Right lobe of liver (tissue), 6 donors: ENCODE results near the gene LASP1. TPM values are rescaled to one million over a fixed set of nuclear protein-coding genes. Genes with fewer than 3 reads are reported as not detected.

Source experiments
- ATAC-seq, 4 donors: fragments of 200-7000 bp; cut with Tn5 transposase; one replicate each; pipeline ENCODE4 v1.9.1; 2020; ENCODE audit warnings: mild to moderate bottlenecking in 4 of 4, moderate library complexity in 4 of 4
- DNase-seq, 3 donors: peaks; one replicate each; pipeline ENCODE4 v3.0.0-alpha.2; 2020
- H3K27ac ChIP-seq, 3 donors: fragments of 200-600 bp; one replicate each; pipeline ENCODE4 v1.8.0; 2022
- H3K27me3 ChIP-seq, 2 donors: fragments of 200-600 bp; one replicate each; pipeline ENCODE4 v1.8.0; 2022
- H3K36me3 ChIP-seq, 4 donors: fragments of 200-600 bp; sonication (generic) in 1 of 4; one replicate each; pipeline versions ENCODE4 v1.5.1 to v1.8.0; 2017 to 2022; ENCODE audit warnings: control low read depth in 1 of 4
- H3K4me1 ChIP-seq, 4 donors: fragments of 200-600 bp; sonication (generic) in 1 of 4; one replicate each; pipeline versions ENCODE4 v1.5.1 to v1.8.0; 2017 to 2022; ENCODE audit warnings: control low read depth in 1 of 4
- H3K4me3 ChIP-seq, 3 donors: fragments of 200-600 bp; one replicate each; pipeline ENCODE4 v1.8.0; 2022
- H3K9me3 ChIP-seq, 4 donors: fragments of 200-600 bp; sonication (generic) in 1 of 4; one replicate each; pipeline versions ENCODE4 v1.5.1 to v1.8.0; 2017 to 2022; ENCODE audit warnings: control low read depth in 1 of 4
- POLR2A ChIP-seq: fragments of 450-650 bp; IDR thresholded peaks from one replicate; pipeline ENCODE4 v1.6.1; 2017; ENCODE audit warnings: antibody characterized with exemption, mild to moderate bottlenecking
- WGBS: methylation state at CpG from one replicate; pipeline ENCODE4 v1.1.6; 2018; ENCODE audit warnings: low coverage, low lambda C conversion rate; ENCODE audit not compliant: insufficient coverage; ENCODE audit errors: missing lambda C conversion rate; 5-methylcytosine and 5-hydroxymethylcytosine counted together
- intact Hi-C, 2 donors: fragments of 100-400 bp; cut with DNase I; formaldehyde crosslinking; loops; one replicate each; pipeline versions ENCODE4 v1.11.2 to v1.14.1; 2022
- total RNA-seq, 6 experiments: library from RNA; depleted of rRNA in 2 of 6; stranded (reverse); fragments of >200 nt in 2 of 6; fragmentation: NEBNext Ultra II Directional in 3 of 6; extraction: Animal tissue kit (Norgen Biotek cat#: 25700) in 3 of 6; gene quantifications; one replicate each; pipeline versions ENCODE4 v1.1.0 to v1.2.4, GENCODE V29; 2016 to 2023
- TF ChIP-seq, protein P1 (sequence below), 4 donors: fragments of 200-600 bp in 3 of 4; fragments of 450-650 bp in 1 of 4; IDR thresholded peaks; one replicate each; pipeline versions ENCODE4 v1.5.1 to v1.8.0; 2016 to 2022; ENCODE audit warnings: antibody characterized with exemption in 4 of 4, mild to moderate bottlenecking in 2 of 4
- donor health status: DM: no; HTN: yes; CAD: no.
- donor health status: DM: no; HTN: no; CAD: no.
- donor health status: DM: no; HTN: no; CAD: no.
- donor health status: DM: no; HTN: yes; CAD: no.
- donor health status: DM: no; HTN: yes; CAD: no.

Gene LASP1
- total RNA-seq, 6 experiments from 2014 or later = 52.2 to 124 (median 84.8) TPM

DNA sequence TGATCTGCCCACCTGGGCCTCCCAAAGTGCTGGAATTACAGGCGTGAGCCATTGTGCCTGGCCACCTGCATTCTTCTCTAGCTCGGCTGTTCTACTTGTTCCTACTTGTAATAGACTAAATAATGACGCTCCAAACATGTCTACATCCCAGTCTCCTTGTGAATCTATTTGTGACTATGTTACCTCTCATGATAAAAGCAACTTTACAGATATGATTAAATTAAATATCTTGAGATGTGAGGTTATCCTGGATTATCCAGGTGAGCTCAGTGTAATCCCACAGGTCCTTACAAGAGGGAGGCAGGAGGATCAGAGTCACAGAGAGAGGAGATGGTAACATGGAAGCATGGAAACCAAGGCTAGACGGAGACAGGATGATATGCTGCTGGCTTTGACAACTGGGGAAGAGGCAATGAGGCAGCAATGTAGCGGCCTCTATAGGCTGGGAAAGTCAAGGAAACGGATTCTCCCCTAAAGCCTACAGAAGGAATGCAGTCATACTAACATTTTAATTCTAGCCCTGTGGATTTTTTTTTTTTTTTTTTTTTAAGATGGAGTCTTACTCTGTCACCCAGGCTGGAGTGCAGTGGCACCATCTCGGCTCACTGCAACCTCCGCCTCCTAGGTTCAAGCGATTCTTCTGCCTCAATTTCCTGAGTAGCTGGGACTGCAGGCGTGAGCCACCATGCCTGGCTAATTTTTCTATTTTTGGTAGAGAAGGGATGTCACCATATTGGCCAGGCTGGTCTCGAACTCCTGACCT lies 5.0 kb upstream of the LASP1 start:
- no peaks in the 10 kb centered on the region for H3K27me3 ChIP-seq
- H3K9me3 ChIP-seq = no peaks in the 10 kb centered on the region
- H3K4me3 ChIP-seq = no peak overlapping the region
- ATAC-seq = no peak
- no peak overlapping the region for H3K27ac ChIP-seq
- DNase-seq = peak in 1 of 3 donors; percentile 12
- no peaks in the 10 kb centered on the region for H3K36me3 ChIP-seq
- 59% methylated on average over 11 of the region's 11 CpGs for WGBS
- TF ChIP-seq, protein P1, sequence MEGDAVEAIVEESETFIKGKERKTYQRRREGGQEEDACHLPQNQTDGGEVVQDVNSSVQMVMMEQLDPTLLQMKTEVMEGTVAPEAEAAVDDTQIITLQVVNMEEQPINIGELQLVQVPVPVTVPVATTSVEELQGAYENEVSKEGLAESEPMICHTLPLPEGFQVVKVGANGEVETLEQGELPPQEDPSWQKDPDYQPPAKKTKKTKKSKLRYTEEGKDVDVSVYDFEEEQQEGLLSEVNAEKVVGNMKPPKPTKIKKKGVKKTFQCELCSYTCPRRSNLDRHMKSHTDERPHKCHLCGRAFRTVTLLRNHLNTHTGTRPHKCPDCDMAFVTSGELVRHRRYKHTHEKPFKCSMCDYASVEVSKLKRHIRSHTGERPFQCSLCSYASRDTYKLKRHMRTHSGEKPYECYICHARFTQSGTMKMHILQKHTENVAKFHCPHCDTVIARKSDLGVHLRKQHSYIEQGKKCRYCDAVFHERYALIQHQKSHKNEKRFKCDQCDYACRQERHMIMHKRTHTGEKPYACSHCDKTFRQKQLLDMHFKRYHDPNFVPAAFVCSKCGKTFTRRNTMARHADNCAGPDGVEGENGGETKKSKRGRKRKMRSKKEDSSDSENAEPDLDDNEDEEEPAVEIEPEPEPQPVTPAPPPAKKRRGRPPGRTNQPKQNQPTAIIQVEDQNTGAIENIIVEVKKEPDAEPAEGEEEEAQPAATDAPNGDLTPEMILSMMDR (IDR thresholded peaks at IDR 0.05) = peak in 1 of 4 donors; percentile 11
- no peak for TF ChIP-seq POLR2A
- H3K4me1 ChIP-seq = peaks cover 0 to 14% (median 5%) of the 10 kb centered on the region in 4 donors
- intact Hi-C loops = no loop called here

GRCh38 chr17:38867179-38867967 lies 2.5 kb upstream of the LASP1 start:
- TF ChIP-seq POLR2A = no peak
- TF ChIP-seq, protein P1 (IDR thresholded peaks at IDR 0.05) = peak in 3 of 4 donors; percentile 6 to 30 (median 29)
- WGBS = 43% methylated on average over 26 of the region's 31 CpGs
- Histone ChIP-seq H3K36me3 (no peaks in the 10 kb centered on the region), H3K9me3 (no peaks in the 10 kb centered on the region), H3K4me1 (peaks cover 0 to 18% (median 7%) of the 10 kb centered on the region in 4 donors), H3K4me3 (no peak overlapping the region), H3K27me3 (no peaks in the 10 kb centered on the region), H3K27ac (peak overlapping the region; percentile 82 to 96 (median 93))
- DNase-seq (peak; percentile 9 to 73 (median 47)), ATAC-seq (no peak)
- intact Hi-C loops = no loop called here

DNA sequence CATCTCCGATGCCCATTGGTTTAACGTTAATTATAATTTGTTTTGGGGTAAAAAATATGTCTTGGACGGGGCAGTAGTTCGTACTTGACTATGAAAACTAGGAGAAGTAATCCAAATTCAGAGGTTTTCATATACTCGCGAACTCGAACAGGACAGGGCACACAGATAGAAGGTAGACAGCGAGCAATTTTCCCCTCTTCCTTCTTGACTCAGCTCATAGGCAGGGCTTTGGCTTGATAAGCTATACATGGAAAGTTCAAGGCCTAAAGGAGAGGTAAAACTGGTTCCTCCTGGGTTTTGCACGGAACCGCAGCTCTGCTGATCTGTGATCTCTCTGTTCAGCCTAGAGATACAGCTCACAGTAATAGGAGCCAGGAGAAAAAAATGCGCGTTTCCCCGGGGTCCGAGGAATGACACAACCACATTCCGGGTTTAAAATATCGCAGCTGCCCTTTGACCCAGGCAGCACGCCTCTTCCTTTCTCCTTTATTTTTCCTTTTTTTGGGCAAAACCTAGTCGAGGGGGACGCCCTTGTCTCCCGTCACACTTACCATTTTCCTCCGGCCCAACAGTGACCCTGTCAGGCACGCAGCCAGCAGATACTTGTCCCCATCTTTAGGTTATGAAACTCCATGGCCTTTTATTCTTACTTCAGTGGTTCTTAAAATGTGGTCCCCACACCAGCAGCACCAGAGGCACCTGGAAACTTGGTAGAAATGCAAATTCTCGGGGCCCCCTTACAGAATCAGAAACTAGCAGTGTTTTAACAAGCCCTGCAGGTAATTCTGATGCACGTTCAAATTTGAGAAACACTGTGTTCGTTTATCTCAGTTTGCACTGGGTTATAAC lies 1.7 kb upstream of the LASP1 start:
- peaks cover 0 to 26% (median 11%) of the 10 kb centered on the region in 4 donors for H3K4me1 ChIP-seq
- WGBS = 21% methylated on average over 25 of the region's 25 CpGs
- no peaks in the 10 kb centered on the region for H3K36me3 ChIP-seq
- peak overlapping the region; percentile 82 to 96 (median 93) for H3K27ac ChIP-seq
- ATAC-seq = no peak
- peak overlapping the region; percentile 79 to 99 (median 94) for H3K4me3 ChIP-seq
- TF ChIP-seq POLR2A = no peak
- TF ChIP-seq, protein P1 (IDR thresholded peaks at IDR 0.05) = no peak
- H3K9me3 ChIP-seq = no peaks in the 10 kb centered on the region
- intact Hi-C loops = no loop called here
- H3K27me3 ChIP-seq = no peaks in the 10 kb centered on the region
- peak in 2 of 3 donors; percentile 22 to 61 for DNase-seq

- TF ChIP-seq, protein P1 (IDR thresholded peaks at IDR 0.05) = peak in 2 of 4 donors; percentile 17 to 25
- no peak for TF ChIP-seq POLR2A
- Histone ChIP-seq H3K9me3 (no peaks in the 10 kb centered on the region), H3K27ac (peak overlapping the region; percentile 82 to 96 (median 93)), H3K4me1 (peaks cover 0 to 34% (median 15%) of the 10 kb centered on the region in 4 donors), H3K36me3 (no peaks in the 10 kb centered on the region), H3K27me3 (no peaks in the 10 kb centered on the region), H3K4me3 (peak overlapping the region; percentile 79 to 99 (median 94))
- under 1% methylated on average over 22 of the region's 26 CpGs for WGBS
- intact Hi-C loops = no loop called here
- DNase-seq (peak; percentile 87 to 90 (median 90)), ATAC-seq (peak; percentile 41 to 64 (median 61))
Observed at GRCh38 chr17:38868817-38869525, 887 bp upstream of the LASP1 start.
